CD4-positive, alpha-beta T cell treated with Interleukin-4 for 1 hour (primary cell): ENCODE results near the gene TMEM141.
"Not testable (repeated sequence)": the region's sequence is repeated elsewhere in the genome, so short reads cannot be mapped to it uniquely, and the experiment has no call there.

ENCODE experiments used
- DNase-seq, 2 donors: peaks; one replicate each; pipeline ENCODE4 v3.0.0-alpha.2; 2020 to 2022

Gene TMEM141

DNA sequence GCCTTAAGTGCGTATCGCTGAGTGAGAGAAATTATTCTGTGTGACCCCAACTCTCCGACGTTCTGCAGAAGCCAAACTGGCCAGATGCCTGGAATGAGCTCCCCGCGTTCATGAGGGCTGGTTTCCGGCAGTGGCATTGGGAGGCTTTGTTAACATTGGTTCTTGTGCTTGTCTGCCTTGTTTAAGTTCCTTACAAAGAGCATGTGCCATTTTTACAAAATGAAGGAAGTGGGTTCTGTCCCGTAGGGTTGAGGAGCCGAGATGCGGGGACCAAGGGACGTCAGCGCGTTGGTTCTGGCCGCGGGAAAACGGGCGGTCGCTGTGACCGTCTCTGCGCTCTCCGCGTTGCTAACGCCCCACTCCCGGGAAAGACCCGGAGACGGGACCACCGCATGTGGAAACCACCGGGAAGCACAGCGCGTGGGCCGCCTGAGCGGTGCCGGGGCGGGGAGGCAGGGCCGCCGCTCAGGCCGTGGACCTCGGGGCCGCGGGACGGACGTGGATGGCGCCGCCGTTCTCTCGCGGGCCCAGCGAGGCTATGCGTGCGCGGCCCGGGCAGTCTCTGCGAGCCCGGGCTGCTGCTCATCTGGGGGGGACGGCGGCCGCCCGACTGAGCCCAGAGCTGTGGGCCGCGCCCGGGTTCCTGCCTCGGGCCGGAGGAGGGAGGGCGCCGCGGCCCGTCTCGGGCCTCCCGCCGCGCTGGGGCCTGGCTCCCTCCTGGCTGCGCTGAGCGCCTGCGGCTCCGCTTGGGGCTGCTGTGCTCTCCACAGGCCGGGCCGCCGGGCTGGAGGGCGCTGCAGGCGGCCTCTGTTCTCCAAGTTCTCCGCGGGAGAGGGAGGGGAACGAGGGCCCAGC lies 30.1 kb downstream of the TMEM141 start:
- no peak for DNase-seq

DNA sequence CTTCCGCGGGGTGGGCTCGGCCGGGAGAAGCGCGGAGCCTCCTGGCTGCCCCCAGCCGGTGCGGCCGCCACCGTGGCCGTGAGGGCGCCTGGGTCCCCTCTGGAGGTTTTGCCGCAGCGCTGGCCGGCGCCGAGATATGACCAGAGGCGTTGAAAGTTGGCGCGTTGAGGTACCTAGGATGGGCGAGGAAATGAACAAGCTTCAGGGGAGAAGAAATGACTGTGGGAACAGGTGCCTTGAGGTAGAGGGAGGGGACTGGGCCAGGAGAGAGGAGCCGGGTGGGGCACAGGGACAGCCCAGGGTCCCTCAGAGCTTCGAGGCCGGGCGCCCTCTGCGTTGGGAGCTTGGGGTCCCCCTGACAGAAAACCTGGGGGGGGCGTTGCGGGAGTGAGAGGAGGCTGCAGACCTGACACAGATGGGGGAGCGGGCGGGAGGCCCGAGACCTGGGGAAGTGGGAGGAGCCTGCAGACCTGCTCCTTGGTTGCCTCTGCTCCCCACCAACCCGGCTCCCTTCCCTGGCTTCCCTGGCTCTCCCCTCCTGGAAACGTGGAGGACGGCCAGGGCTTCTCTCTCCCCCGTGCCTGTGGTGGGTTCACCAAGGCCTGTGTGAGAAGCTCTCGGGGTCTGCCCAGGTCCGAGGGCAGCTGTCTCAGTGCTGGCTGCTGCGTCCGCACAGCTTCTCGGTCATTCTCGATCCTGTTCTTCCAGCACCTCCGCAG lies 30.8 kb downstream of the TMEM141 start:
- no peak for DNase-seq

DNA sequence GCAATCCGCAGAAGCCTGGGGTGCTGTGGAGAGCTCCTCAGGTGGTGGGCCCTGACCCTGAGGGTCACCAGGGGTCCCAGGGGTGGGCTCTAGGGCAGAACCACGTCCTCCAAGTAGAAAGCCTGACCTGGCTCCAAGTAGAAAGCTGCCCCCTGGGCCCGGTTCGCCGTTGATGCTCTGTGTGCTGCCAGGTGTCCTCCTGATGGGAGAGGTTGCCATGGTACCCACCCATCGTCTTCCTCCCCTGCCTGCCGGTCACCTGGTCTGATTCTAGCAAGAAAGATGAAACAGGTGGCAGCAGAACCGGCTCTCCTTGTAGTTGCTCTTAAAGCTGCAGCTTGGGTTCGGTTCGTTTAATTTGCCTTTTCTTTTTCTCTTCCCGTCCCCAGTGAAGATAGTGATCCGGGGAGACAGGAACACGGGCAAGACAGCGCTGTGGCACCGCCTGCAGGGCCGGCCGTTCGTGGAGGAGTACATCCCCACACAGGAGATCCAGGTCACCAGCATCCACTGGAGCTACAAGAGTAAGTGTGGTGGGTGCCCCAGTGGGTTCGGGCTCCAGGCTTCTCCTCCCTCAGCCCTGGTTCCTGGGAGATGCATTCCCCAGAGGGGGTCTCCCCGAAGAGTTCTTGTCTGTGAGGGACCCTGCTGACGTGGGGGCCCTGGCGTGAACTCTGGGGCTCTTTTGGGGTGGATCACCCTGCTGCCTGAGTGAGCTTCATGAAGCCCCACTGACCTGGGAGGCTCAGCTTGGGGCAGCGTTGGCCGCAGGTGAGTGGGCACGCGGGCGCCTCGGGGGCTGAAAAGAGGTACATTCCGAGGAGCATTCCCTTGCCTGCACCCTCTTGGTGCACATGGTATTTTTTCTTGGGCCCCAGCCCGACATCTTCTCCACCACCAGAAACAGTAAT lies 32.2 kb downstream of the TMEM141 start:
- no peak for DNase-seq

GRCh38 chr9:136824496-136825225 lies 33.5 kb downstream of the TMEM141 start:
- DNase-seq, result no peak

DNA sequence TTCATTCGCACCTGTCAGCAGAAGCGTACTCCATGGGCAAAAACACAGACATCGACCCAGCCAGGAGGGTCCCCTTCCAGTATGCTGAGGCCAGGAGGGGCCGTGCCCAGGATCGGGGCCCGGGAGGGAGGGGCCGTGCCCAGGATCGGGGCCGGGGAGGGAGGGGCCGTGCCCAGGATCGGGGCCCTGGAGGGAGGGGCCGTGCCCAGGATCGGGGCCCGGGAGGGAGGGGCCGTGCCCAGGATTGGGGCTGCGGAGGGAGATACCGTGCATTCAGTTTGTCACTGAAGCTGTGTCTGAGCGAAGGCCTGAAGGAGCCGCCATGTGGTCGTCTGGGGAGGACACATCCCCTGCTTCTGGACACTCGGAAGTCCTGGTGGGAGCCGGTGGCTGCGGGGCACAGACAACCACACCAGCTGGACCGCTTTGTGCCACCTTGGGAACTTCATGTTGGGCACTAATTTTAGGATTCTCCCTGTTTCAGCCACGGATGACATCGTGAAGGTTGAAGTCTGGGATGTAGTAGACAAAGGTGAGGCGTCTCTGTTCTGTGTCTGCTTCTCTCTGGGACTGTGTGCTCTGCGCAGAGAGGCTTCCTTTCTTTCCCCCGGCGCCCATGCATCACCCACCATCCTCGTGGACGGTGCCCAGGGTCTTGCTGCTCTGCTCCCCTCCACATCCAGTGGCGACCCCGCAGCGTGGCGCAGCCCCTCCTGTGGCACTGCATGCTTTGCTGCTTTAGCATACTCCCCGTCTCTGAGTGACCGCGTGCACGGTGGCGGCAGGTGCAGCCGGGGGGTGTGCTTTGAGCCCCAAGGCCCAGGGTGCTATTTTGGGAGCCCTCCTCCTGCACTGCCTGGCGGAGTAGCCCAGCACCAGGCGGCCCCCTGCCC lies 34.4 kb downstream of the TMEM141 start:
- DNase-seq, result no peak

DNA sequence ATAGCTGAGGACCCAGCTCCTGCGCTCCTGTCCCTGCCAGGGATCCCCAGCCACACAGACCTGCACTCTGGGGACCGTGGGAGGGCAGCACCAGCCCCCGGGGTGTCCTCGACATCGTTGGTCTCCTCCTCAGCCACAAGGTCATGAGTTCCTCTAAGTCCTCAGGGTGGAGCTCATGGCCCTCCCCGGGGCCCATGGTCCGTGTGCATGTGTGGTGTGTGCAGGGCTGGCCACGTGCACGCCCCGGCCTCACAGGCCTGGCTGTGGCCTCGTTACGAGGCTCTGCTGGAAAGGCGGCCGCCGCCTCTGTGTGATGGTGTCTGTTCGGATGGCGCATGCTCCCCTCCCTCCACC lies 35.0 kb downstream of the TMEM141 start:
- no peak for DNase-seq

GRCh38 chr9:136826703-136827582 lies 35.8 kb downstream of the TMEM141 start:
- DNase-seq, result no peak

DNA sequence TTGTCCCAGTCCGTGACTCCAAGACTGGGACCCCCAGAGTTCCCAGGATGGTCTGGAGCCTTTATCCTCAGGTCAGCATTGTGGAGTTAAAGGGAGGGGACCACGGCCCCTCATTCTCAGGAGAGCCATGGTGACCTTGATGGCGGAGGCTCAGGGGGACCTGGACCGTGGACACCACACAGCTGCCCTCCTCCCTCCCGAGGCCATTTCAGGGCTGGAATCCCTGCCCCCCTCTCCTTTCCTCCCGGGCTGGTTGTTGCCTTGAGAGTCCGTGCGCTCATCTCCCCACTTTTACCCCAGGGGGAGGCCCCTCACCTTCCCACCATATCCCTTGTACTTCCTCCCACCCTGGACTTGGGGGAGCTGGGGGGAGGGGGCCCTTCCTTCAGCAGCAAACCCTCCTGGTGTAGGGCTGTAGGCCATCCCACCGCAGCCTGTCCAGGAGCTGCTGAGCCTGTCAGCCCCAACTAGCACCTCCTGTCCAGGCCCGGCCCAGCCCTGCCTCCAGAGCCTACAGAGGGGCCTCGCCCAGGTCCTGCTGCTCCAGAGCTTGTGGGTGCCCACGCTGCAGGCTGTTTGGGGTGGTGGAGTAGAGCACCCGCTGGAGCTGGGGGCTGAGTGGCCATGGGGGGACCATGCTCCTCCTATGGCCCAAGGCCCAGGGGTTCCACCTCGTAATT lies 36.8 kb downstream of the TMEM141 start:
- no peak for DNase-seq

DNA sequence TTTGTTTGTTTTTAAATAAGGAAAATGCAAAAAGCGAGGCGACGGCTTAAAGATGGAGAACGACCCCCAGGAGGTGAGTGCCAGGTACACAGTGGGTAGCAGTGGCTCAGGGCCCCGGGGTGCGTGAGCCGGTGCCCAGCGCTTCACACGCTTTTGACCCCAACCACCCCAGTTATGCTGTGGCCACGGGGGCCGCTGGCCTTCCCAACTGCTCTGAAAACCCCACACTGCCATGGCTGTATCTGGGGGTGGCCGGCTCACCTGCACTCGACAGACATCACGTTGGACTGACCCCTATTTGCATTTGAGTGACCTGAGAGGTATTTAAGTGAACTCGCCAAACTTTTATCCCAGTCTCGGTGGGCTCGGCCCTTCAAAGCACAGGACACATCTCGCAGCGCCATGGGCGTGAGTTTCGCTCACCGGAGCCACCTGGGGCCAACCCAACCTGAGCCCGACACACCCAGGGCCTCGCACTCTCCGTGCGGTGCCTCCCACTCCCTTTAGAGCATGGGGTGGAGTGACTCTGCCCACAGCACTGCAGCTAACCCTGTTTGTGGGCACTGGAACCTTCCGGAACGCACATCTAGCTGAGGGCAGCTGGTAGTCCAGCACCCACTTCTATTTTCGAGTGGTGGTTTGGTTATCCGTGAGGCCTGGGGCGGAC lies 37.5 kb downstream of the TMEM141 start:
- no peak for DNase-seq

- no peak for DNase-seq
These were observed 38.3 kb downstream of the TMEM141 start for GRCh38 chr9:136829412-136829811.

DNA sequence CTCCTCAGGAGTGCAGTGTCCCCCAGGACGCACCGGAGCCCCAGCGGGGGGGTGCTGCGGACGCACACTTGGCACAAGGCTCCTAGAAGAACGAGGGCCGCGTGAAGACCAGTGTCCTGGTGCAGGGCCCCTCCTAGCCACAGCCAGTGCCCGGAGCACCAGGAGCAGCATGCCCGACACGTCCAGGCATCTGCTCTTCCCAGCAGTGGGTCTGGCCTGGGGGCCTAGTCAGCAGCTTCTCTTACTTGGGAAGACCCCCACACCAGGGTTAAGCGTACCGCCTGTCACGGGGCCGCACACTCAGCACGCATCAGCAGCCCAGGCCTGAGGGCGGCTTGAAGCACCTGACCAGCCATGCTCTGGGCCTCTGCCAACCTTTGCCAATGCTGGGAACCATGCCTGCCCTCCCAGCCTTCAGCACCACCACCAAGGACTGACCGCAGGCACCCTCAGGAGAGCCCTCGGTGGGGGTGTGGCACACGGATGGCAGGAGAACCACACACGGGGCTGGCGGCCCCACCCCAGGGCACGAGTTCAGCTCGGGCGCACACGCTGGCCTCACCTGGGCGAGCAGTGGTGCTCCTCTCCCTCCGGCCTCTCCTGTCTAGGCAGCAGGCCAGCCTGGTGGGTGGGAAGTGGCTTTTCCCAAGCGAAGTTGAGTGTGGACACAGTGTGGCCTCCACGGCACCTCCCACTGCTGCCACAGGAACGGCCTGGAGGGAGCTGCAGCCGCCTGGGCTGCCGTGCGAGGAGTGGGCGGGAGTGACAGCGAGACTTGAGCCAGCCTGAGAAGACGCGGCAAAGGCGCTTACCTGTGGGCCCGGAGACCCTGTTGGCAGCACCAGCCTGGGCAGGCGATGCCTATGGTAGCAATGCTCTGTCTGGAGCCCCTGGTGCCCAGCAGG lies 39.1 kb downstream of the TMEM141 start:
- no peak for DNase-seq

GRCh38 chr9:136831002-136831719 lies 40.0 kb downstream of the TMEM141 start:
- no peak for DNase-seq

DNA sequence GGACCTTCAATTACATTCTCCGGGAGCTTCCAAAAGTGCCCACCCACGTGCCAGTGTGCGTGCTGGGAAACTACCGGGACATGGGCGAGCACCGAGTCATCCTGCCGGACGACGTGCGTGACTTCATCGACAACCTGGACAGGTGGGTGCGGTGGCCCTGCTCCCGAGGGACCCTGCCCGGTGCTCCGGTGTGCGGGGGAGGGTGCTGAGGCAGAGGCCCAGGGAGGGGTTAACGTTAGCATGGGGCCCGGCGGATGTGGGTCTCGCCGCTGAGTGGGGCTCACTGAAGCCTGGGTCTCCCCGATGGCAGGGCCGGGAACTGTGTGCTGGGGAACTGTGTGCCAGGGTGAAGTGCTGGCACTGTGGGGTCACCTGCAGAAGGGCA lies 40.6 kb downstream of the TMEM141 start:
- DNase-seq, result no peak

DNA sequence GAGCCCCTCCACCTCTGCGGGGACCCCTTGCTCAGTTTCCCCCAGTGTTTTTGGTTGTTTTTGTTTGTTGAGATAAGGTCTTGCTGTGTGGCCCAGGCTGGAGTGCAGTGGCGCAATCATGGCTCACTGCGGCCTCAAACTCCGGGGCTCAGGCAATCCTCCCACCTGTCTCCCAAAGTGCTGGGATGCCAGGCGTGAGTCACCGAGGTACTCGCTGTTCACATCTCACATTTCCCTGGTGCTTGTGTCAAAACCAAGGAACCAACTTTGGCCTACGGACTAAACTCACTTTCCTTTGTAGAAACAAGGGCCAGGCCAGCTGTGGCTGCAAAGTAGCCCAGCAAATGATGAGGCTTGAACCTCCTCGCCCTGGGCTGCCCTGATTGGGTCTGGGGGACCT lies 41.4 kb downstream of the TMEM141 start:
- no peak for DNase-seq

- not testable (repeated sequence) for DNase-seq
These were observed 42.4 kb downstream of the TMEM141 start for GRCh38 chr9:136833381-136834048.

DNA sequence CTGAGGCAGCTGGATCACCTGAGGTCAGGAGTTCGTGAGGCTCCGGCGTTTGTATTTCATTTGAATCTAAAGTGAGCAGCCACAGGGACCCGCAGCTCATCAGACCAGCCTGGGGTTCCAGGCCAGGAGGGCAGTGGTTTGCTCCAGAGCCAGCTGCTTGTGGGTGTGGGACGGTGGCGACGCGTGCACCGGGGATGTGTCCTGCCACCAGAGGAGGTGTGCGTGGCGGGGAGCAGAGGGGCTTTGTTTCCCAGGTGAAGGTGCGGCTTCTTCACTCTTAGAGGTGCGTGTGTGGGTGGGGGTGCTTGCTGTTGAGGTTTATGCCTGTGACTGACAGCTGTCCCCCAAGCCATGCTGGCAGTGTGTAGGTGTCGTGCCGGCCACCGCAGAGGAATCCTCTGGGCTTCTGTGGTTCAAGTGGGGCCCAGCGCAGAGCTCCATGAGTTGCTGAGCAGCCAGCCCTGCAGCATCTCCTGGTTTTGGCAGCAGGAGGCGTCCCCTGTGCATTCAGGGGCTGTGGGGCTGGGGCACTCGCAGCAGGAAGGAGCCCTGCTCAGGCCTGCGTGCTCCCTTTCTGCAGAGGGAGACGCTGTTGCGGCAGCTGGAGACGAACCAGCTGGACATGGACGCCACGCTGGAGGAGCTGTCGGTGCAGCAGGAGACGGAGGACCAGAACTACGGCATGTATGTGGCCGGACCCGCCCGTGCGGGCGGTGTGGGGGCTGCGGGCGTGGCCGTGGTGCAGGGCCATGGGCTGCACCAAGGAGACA lies 44.2 kb downstream of the TMEM141 start:
- no peak for DNase-seq
